H1 (cell line): Measurements from ENCODE around the gene H1-8. TPM values are rescaled to one million over a fixed set of nuclear protein-coding genes. Genes with fewer than 3 reads are reported as not detected.

ENCODE experiments used
- CHD1 ChIP-seq: IDR thresholded peaks from 2 replicates; pipeline ENCODE4 v1.6.1; 2012; ENCODE audit warnings: low read depth, low read length, improper control_type of control experiment
- NRF1 ChIP-seq: IDR thresholded peaks from 2 replicates; pipeline ENCODE4 v1.6.1; 2011; ENCODE audit warnings: mild to moderate bottlenecking, low read depth, low read length, improper control_type of control experiment
- TEAD4 ChIP-seq: IDR thresholded peaks from 2 replicates; pipeline ENCODE4 v1.6.1; 2012; ENCODE audit warnings: low read depth, low read length, inconsistent platforms, mixed read lengths
- polyA plus RNA-seq, 7 experiments: library from polyadenylated mRNA; depleted of rRNA in 3 of 7; stranded (reverse) in 5 of 7; unstranded in 2 of 7; fragments of >200 nt in 5 of 7; fragments of 200-250 nt in 2 of 7; gene quantifications; 1 replicate in 5 of 7; 2 replicates in 1 of 7; 4 replicates in 1 of 7; pipeline versions ENCODE4 v1.2.1 to v1.2.3, GENCODE V29; 2011 to 2013; ENCODE audit warnings: missing spikeins in 2 of 7, mixed read lengths in 2 of 7
- total RNA-seq: library from RNA; stranded (reverse); fragmentation: NEBNext Ultra II Directional; extraction: Animal tissue kit (Norgen Biotek cat#: 25700); gene quantifications from 2 replicates; pipeline ENCODE4 v1.2.1, GENCODE V29; 2021

The H1-8 gene
- total and polyA plus RNA-seq, 2 of the 8 experiments (the other 6 are each of a cell fraction or from before 2014, with no cell fraction given), result not detected

GRCh38 chr3:129527262-129527661 lies 15.7 kb upstream of the H1-8 start (continued):
- TF ChIP-seq NRF1 (no peak), CHD1 (no peak), TEAD4 (no peak)
